GM21360 (cell line): Measurements from ENCODE around the gene SUSD4.

ENCODE experiments used
- ATAC-seq: cut with Tn5 transposase; IDR thresholded peaks from one replicate; pipeline ENCODE4 v1.9.1; 2021; ENCODE audit warnings: mild to moderate bottlenecking, moderate library complexity; ENCODE audit not compliant: unreplicated experiment

The SUSD4 gene

GRCh38 chr1:223216531-223217205 lies 147.3 kb downstream of the SUSD4 start:
- no peak for ATAC-seq

- no peak for ATAC-seq
These were observed 147.9 kb downstream of the SUSD4 start for GRCh38 chr1:223216074-223216473.

GRCh38 chr1:223215026-223215425 lies 148.9 kb downstream of the SUSD4 start:
- ATAC-seq: no peak

- ATAC-seq: no peak
These were observed 149.6 kb downstream of the SUSD4 start for GRCh38 chr1:223214261-223214807.

- no peak for ATAC-seq
These were observed 151.5 kb downstream of the SUSD4 start for GRCh38 chr1:223212441-223212840.

- ATAC-seq: no peak
These were observed 152.5 kb downstream of the SUSD4 start for GRCh38 chr1:223211323-223211985.

GRCh38 chr1:223210788-223211120 lies 153.2 kb downstream of the SUSD4 start:
- no peak for ATAC-seq

- no peak for ATAC-seq
These were observed 153.8 kb downstream of the SUSD4 start for GRCh38 chr1:223209992-223210787.

- ATAC-seq: no peak
These were observed 154.6 kb downstream of the SUSD4 start for GRCh38 chr1:223209293-223209898.

GRCh38 chr1:223208164-223209076 lies 155.6 kb downstream of the SUSD4 start:
- no peak for ATAC-seq

- ATAC-seq: no peak
These were observed 156.5 kb downstream of the SUSD4 start for GRCh38 chr1:223207293-223208066.

GRCh38 chr1:223204424-223204823 lies 159.6 kb downstream of the SUSD4 start:
- ATAC-seq: no peak

GRCh38 chr1:223203694-223204093 lies 160.3 kb downstream of the SUSD4 start:
- ATAC-seq: no peak

- ATAC-seq: no peak
These were observed 161.0 kb downstream of the SUSD4 start for GRCh38 chr1:223203034-223203408.

GRCh38 chr1:223202376-223203033 lies 161.5 kb downstream of the SUSD4 start:
- no peak for ATAC-seq

- ATAC-seq: no peak
These were observed 162.0 kb downstream of the SUSD4 start for GRCh38 chr1:223201967-223202366.

GRCh38 chr1:223200903-223201302 lies 163.1 kb downstream of the SUSD4 start:
- no peak for ATAC-seq

- no peak for ATAC-seq
These were observed 164.8 kb downstream of the SUSD4 start for GRCh38 chr1:223199094-223199647.

- ATAC-seq: no peak
These were observed 165.4 kb downstream of the SUSD4 start for GRCh38 chr1:223198628-223198965.
